ENCODE data around the gene CHRND. TPM values are rescaled to one million over a fixed set of nuclear protein-coding genes. Genes with fewer than 3 reads are reported as not detected.
"Not testable (repeated sequence)": the region's sequence is repeated elsewhere in the genome, so short reads cannot be mapped to it uniquely, and the experiment has no call there.

The CHRND gene
- total and polyA plus RNA-seq, 2 of the 8 experiments (the other 6 are each of a cell fraction or from before 2014, with no cell fraction given), result 0.24 TPM; not detected in 1

DNA sequence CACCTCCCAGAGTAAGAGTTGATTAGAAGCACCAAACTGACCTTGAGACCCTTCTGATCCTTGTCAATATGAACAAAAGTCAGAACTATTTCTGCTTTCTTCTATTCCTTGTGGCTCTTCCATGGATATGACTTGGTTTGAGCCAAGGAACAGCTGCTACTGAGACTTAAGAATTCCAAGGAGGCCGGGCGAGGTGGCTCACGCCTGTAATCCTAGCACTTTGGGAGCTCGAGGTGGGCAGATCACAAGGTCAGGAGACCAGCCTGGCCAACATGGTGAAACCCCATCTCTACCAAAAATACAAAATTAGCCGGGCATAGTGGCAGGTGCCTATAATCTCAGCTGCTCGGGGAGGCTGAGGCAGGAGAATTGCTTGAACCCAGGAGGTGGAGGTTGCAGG, 44.5 kb downstream of the CHRND start:
- H3K18ac ChIP-seq (ENCODE audit: extremely low read depth, low read length); H4K8ac ChIP-seq (ENCODE audit: extremely low read depth, insufficient read depth, low read length); H3K56ac ChIP-seq (replicated peaks; ENCODE audit: insufficient read length, low read depth, low read length); H3K4me2 ChIP-seq (ENCODE audit: insufficient read depth in 1 of 2, low read depth in 2 of 2, low read length in 2 of 2); H3K9me3 ChIP-seq (ENCODE audit: insufficient read depth in 2 of 2, low read depth in 1 of 2, low read length in 1 of 2); H3K23me2 ChIP-seq (ENCODE audit: low read depth, low read length); H3K4me3 ChIP-seq (ENCODE audit: extremely low read depth in 1 of 4, insufficient read depth in 2 of 4, low read depth in 3 of 4, low read length in 4 of 4); H3K79me2 ChIP-seq (ENCODE audit: control insufficient read depth in 1 of 2, insufficient read depth in 2 of 2, low read length in 2 of 2); DNase-seq (ENCODE audit: low read depth in 1 of 2, low spot score in 2 of 2); H3K9ac ChIP-seq (replicated peaks in 1 of 4; ENCODE audit: extremely low read depth in 1 of 4, low read depth in 3 of 4, low read length in 3 of 4); H3K79me1 ChIP-seq (ENCODE audit: low read depth, low read length); H2BK120ac ChIP-seq (replicated peaks; ENCODE audit: low read depth, low read length); H2BK12ac ChIP-seq (ENCODE audit: low read depth, low read length); H3K23ac ChIP-seq (ENCODE audit: insufficient read length); H2AK5ac ChIP-seq (ENCODE audit: low read depth, low read length); H2AFZ ChIP-seq (ENCODE audit: low read length); H3K4ac ChIP-seq (replicated peaks; ENCODE audit: insufficient read length, low read depth, low read length); H3K27me3 ChIP-seq (replicated peaks in 1 of 4; ENCODE audit: control insufficient read depth in 3 of 4, extremely low read depth in 1 of 4, insufficient read depth in 3 of 4, low read length in 3 of 4); H3K4me1 ChIP-seq (replicated peaks in 1 of 4; ENCODE audit: control insufficient read depth in 3 of 4, insufficient read depth in 4 of 4, low read length in 3 of 4); H2BK20ac ChIP-seq (ENCODE audit: low read length); H4K91ac ChIP-seq (replicated peaks; ENCODE audit: insufficient read length, low read length); H2BK15ac ChIP-seq (ENCODE audit: low read length); FAIRE-seq; H4K20me1 ChIP-seq (replicated peaks in 1 of 2; ENCODE audit: control insufficient read depth in 1 of 2, insufficient read depth in 2 of 2, low read length in 2 of 2); H2BK5ac ChIP-seq (ENCODE audit: low read depth, low read length); H3K27ac ChIP-seq (ENCODE audit: low read depth, low read length); H3K14ac ChIP-seq (ENCODE audit: insufficient read length); H4K5ac ChIP-seq (ENCODE audit: insufficient read length, low read depth, low read length): not testable (repeated sequence)
- WGBS, 2 experiments (ENCODE audit: extremely low coverage in 1 of 2, insufficient coverage in 1 of 2, insufficient read length in 1 of 2, insufficient replicate concordance in 2 of 2, low coverage in 1 of 2, low lambda C conversion rate in 2 of 2, missing lambda C conversion rate in 1 of 2), result 94% methylated on average over 6 of the region's 6 CpGs; no CpG with 5 or more reads in 1 of the 2 experiments
- H3K36me3 ChIP-seq (ENCODE audit: control insufficient read depth in 2 of 4, insufficient read depth in 4 of 4, low read length in 3 of 4), result peaks cover 9 to 66% (median 47%) of the 10 kb centered on the region in 4 experiments; a peak in 7 of 8 replicates
- POLR2A ChIA-PET (ENCODE audit: partially characterized antibody), result interaction anchor here (0.6 to 1.8 kb wide), 4 partner anchors 9 to 124 kb away, joined by 3 to 6 read pairs (median 4); no protein-coding TSS in a partner anchor
- CTCF ChIA-PET (ENCODE audit: partially characterized antibody), result interaction anchor here (0.7 kb wide), 1 partner anchor 495 kb away, joined by 3 read pairs; no protein-coding TSS in a partner anchor
